Measurements from ENCODE around the gene NGEF.

Gene NGEF

DNA sequence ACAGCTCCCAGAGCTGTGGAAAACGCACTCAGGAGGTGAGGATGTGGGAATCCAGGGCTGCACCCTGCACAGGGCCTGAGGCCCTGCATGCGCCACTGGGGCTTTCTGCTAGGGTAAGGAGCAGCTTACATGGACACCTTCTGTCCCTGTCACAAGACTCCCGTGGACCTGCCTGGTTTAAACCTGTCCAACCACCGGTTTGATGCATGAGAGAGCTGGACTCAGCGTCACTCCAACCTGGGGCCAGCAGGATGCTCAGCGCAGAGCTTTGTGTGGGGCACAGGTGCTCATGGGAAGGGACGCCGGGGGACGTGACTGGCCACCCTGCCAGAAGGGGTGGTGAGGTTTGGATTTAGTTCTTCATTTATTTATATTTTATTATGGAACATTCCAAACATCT lies 118.8 kb downstream of the NGEF start:
- DNase-seq = no peak

GRCh38 chr2:232893834-232894233 lies 119.2 kb downstream of the NGEF start:
- DNase-seq = no peak

DNA sequence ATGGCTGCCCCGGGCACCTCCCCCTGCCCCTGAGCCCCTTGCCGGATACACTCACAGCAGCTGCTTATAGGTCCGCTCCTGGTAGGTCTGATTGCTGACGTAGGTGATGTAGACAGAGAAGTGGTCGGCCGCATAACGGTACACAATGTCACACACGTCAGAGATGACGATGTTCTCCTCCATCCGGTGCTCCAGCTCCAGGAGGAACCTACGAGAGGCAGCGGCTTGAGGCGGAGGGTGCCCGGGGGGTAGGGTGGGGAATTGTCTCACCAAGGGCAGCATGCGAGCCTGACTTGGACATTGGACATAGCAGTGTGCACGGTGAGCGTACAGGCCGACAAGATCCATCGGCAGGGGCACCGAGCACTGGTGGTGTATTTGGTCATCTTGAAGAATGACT lies 120.2 kb downstream of the NGEF start:
- no peak for DNase-seq

GRCh38 chr2:232892221-232892620 lies 120.8 kb downstream of the NGEF start:
- DNase-seq = no peak

- no peak for DNase-seq
Measured at GRCh38 chr2:232891621-232892071, 121.4 kb downstream of the NGEF start.

GRCh38 chr2:232890896-232891601 lies 122.0 kb downstream of the NGEF start:
- DNase-seq = no peak

DNA sequence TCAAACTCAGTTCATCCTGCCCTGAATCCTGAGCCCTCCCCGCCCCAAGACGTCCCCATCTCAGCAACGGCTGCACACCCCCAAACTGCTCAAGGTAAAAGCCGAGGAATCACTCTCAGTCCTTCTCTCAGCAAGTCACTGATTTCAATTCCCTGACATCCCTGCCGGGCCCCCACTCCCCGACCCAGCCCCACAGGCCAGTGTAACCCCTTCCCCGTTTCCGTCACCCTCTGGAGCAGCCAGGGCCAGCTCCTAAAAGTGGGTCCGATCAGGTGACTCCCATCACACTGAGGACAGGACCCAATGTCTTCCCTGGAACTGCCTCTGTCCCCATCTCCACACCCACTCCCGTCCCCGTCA lies 122.5 kb downstream of the NGEF start:
- DNase-seq = no peak

GRCh38 chr2:232889876-232890401 lies 123.1 kb downstream of the NGEF start:
- DNase-seq = no peak

GRCh38 chr2:232888839-232889529 lies 124.1 kb downstream of the NGEF start:
- DNase-seq = no peak

- no peak for DNase-seq
Measured at GRCh38 chr2:232888099-232888836, 124.8 kb downstream of the NGEF start.

GRCh38 chr2:232887171-232887850 lies 125.7 kb downstream of the NGEF start:
- no peak for DNase-seq

DNA sequence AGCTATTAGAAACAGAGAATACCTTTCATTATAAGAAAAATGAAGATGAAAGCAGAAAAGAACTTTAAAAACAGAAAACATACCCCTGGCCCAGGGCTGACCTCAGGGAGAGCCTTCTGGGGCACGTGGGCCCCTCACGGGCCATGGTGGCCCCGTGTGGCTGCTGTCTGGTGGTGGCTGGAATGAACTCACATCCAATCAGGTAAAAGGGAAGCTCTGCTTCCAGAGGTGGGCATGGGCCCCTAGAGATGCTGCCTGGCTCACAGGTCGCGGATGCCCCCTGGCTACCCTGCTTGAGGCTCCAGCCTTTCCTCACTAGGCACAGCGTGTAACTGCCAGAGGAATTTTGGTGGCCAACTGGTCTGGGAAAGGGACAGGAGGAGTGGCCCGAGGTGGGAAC lies 126.4 kb downstream of the NGEF start:
- no peak for DNase-seq

- DNase-seq = no peak
Measured at GRCh38 chr2:232886176-232886575, 126.9 kb downstream of the NGEF start.

DNA sequence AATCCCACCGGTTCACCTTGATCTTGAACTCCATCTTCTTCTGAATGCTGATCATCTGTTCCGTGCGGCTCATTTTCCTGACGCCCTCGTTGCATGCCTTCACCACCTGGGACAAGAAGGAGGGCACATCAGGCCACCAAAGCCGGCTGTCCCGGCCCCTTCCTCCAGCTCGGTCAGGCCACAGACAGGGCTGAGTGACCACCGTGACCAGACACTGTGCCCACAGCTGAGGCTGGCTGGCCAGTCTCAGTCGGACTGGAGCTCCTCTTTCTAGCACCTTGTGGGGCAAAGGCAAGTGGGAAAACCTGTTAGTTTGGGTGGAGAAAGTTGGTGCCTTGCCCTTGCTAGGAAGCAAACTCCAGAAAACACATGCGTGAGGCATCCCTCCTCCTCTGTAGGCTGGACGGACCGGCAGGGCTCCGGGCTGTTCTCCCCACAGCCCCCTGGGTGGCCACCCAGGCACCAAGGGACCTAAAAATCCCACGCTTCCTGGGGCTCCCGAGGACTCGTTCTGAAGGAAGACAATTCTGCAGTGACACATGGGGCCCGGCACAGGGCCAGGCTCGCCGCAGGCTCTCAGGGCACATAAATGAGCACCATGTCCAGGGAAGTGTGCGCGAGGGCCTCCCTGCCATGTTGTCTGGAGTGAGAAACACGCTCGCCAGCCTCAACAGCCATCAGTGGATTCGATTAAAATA lies 127.6 kb downstream of the NGEF start:
- no peak for DNase-seq

DNA sequence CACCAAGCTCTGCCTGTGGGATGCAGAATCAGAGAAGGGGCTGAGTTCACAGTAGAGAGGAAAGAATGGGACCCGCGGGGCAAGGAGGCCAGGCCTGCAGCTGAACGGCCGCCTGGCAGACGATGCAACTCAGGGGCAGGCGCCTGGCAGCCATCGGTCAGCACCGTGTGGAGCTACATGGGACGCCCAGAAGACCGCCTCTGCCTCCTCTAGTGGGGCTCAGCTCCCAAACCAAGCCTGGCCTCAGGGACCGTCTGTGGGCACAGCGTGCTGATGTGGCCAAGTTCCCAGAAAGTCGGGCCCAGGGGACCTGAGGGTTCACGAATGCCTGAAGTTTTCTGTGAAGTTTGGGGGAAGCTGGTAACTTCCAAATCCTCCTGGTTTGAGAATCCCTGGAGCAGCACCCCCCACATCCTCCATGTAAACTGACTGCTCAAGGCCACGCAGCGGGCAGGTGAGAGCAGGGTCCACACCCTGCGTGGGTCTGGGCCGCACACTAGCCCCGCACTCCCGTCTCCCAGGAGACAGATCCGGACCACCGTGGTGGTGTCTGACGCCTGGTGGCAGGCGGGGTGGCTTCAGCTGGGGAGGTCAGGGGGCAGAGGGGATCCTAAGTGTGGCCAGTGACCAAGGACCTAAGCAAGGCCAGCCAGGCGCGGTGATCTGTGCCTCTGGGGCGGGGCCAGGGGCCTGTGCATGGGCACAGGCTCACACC lies 128.3 kb downstream of the NGEF start:
- no peak for DNase-seq

DNA sequence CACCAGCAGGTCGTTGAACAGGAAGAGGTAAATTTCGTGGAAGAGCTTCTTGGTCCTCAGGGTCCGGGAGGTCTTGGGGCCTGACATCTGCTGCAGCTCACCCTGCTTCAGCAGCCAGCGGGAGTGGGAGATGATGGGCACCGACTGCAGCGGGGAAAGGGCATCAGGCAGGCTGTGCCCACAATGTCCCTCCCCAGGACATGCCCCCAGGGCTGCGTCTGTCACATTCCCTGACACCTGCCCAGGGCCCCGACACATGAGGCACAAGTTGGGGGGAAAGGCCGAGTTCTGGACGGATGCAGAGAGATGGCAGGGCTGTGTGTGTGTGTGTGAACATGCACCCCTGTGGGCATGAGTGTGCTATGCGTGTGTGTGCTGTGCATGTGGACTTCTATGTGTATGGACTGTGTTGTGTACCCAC lies 129.0 kb downstream of the NGEF start:
- no peak for DNase-seq

GRCh38 chr2:232883116-232883721 lies 129.8 kb downstream of the NGEF start:
- DNase-seq = no peak

DNA sequence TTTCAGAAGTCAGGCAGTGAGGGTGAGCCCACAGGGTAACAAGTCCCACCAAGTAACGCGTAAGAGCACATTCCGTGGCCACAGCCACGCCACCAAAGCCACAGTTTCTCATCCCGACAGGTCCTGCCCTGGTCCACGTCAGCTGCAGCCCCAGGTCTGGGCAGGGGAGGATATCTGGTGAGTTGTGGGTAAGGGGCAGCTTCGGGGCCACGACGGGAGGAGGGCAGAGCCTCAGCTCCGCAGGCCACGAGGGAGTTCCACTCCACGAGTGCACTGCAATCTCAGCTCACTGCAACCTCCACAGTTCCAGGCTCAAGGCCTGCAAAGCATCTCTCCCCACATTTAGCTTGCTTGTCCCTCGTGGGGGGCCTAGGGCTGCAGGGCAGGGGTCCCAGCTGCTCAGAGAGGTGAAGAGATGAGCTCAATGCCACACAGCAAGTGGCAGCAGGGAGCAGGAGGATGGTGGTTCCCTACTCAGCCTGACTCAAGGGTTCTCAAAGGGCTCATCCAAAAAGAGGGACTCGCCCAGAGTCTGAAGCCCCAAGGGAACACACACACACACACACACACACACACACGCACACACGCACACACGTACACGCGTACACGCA lies 130.4 kb downstream of the NGEF start:
- no peak for DNase-seq

- DNase-seq = no peak
Measured at GRCh38 chr2:232882085-232882484, 131.0 kb downstream of the NGEF start.

DNA sequence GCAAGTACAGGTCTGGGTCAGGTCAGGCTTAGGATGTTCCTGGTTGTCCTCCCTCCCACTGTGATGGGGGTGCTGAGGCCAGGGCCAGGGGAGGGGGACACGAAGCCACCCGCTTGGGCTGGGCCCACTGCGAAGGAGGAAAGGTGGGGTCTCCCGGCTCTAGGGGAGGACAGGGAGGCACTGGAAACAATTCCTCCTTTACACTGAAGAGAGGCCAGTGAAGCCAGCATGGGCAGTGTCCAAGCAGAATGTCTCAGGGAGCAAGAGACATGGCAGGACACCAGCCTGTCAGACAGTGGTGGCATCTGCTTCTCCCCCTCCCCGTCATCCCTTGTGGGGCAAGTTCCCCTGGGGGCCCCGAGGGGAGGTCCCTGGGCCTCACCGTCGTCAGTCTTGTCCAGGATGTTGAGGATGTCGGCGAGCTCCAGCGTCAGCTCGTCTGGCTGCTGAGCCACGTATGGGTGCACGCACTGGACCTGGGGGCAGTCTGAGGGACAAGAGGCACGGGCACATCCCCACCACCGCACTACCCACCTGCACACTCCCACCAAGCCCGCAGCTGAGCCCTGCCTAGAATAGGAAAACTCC lies 132.2 kb downstream of the NGEF start:
- DNase-seq = no peak
